HCT116 (cell line): ENCODE data around the gene SQSTM1. TPM values are rescaled to one million over a fixed set of nuclear protein-coding genes. Genes with fewer than 3 reads are reported as not detected.

Source experiments
- ATAC-seq: fragments of 200-7000 bp; cut with Tn5 transposase; 2 replicates; pipeline ENCODE4 v1.9.1; 2020; ENCODE audit warnings: mild to moderate bottlenecking, moderate library complexity
- BruUV-seq: library from RNA; stranded (reverse); fragments of 400-500 nt; replicated peaks from 2 replicates; lab custom pipeline; 2021; lab: Mats Ljungman, UMichigan
- CTCF ChIA-PET: fragments of 300-600 bp; sonication (Branson Sonifier 250); formaldehyde crosslinking; loops from one replicate; lab custom pipeline; 2021; ENCODE audit warnings: antibody characterized with exemption; lab: Charles Lee
- POLR2A ChIA-PET: fragments of 300-600, 350-600 bp; sonication (Branson Sonifier 250); formaldehyde crosslinking; loops from one replicate; lab custom pipeline; 2021; ENCODE audit warnings: antibody characterized with exemption; lab: Charles Lee
- RAD21 ChIA-PET, 2 experiments: fragments of 300-600 bp; sonication (Branson Sonifier 250); formaldehyde crosslinking; loops; one replicate each; lab custom pipeline; 2023; ENCODE audit warnings: low total read pairs in 2 of 2; ENCODE audit not compliant: uncharacterized antibody in 2 of 2, unreplicated experiment in 2 of 2, low non-redundant PET in 1 of 2; lab: Charles Lee
- DNase-seq: peaks from one replicate; pipeline ENCODE4 v3.0.0-alpha.2; 2010; ENCODE audit warnings: low read depth, low spot score
- H2AFZ ChIP-seq: fragments of 200-600 bp; shearing (Covaris generic), sonication (generic); 2 replicates; pipeline ENCODE4 v1.6.1; 2017; ENCODE audit warnings: low read depth, mixed run types, mixed read lengths, antibody characterized with exemption, low read length; ENCODE audit not compliant: poor library complexity, severe bottlenecking
- H3K27ac ChIP-seq: 2 replicates; pipeline ENCODE4 v1.5.1; 2012; ENCODE audit warnings: low read depth, low read length
- H3K27me3 ChIP-seq: fragments of 200-600 bp; sonication (generic); 2 replicates; pipeline ENCODE4 v1.6.1; 2016; ENCODE audit warnings: mixed run types, low read length, mixed read lengths; ENCODE audit not compliant: insufficient read depth
- H3K36me3 ChIP-seq, 2 experiments: fragments of 200-500 bp in 1 of 2; fragments of 200-600 bp in 1 of 2; sonication (Bioruptor generic) in 1 of 2; sonication (generic) in 1 of 2; 2 replicates each; pipeline versions ENCODE4 v1.5.1 to v1.6.1; 2014 to 2016; ENCODE audit warnings: low read length in 2 of 2, inconsistent platforms in 1 of 2, mixed read lengths in 1 of 2, mixed run types in 1 of 2; ENCODE audit not compliant: insufficient read depth in 2 of 2, control insufficient read depth in 1 of 2
- H3K4me1 ChIP-seq, 2 experiments: fragments of 200-600 bp in 1 of 2; sonication (generic) in 1 of 2; 2 replicates each; pipeline versions ENCODE4 v1.5.1 to v1.6.1; 2012 to 2017; ENCODE audit warnings: low read length in 2 of 2, inconsistent platforms in 1 of 2, mild to moderate bottlenecking in 1 of 2, mixed read lengths in 1 of 2, mixed run types in 1 of 2, moderate library complexity in 1 of 2; ENCODE audit not compliant: insufficient read depth in 2 of 2, control insufficient read depth in 1 of 2
- H3K4me2 ChIP-seq: fragments of 200-600 bp; sonication (generic); 2 replicates; pipeline ENCODE4 v1.6.1; 2017; ENCODE audit warnings: mixed run types, low read length, mixed read lengths
- H3K4me3 ChIP-seq, 2 experiments: fragments of 200-600 bp in 1 of 2; sonication (generic) in 1 of 2; replicated peaks in 1 of 2; 2 replicates each; pipeline ENCODE4 v1.5.1; 2011 to 2016; ENCODE audit warnings: low read length in 2 of 2, control low read depth in 1 of 2, low read depth in 1 of 2, mild to moderate bottlenecking in 1 of 2, mixed read lengths in 1 of 2, mixed run types in 1 of 2
- H3K79me2 ChIP-seq: fragments of 200-600 bp; sonication (generic); 2 replicates; pipeline ENCODE4 v1.6.1; 2017; ENCODE audit warnings: mild to moderate bottlenecking, mixed run types, low read length, moderate library complexity, mixed read lengths; ENCODE audit not compliant: insufficient read depth
- H3K9ac ChIP-seq: fragments of 200-600 bp; sonication (generic); 2 replicates; pipeline ENCODE4 v1.6.1; 2016; ENCODE audit warnings: low read length, mixed read lengths
- H3K9me2 ChIP-seq: fragments of 200-600 bp; sonication (generic), shearing (Covaris generic); 2 replicates; pipeline ENCODE4 v1.6.1; 2017; ENCODE audit warnings: mixed run types, mild to moderate bottlenecking, moderate library complexity; ENCODE audit not compliant: insufficient read depth
- H3K9me3 ChIP-seq, 2 experiments: fragments of 200-500 bp in 1 of 2; fragments of 200-600 bp in 1 of 2; sonication (Bioruptor generic) in 1 of 2; sonication (generic) in 1 of 2; 2 replicates each; pipeline ENCODE4 v1.6.1; 2014 to 2017; ENCODE audit warnings: low read length in 2 of 2, mixed read lengths in 2 of 2, inconsistent platforms in 1 of 2, low read depth in 1 of 2, mild to moderate bottlenecking in 1 of 2, mixed run types in 1 of 2, moderate library complexity in 1 of 2; ENCODE audit not compliant: control insufficient read depth in 1 of 2, insufficient read depth in 1 of 2
- H4K20me1 ChIP-seq: fragments of 200-600 bp; sonication (generic), shearing (Covaris generic); 2 replicates; pipeline ENCODE4 v1.6.1; 2017; ENCODE audit warnings: mixed run types, mild to moderate bottlenecking, moderate library complexity; ENCODE audit not compliant: insufficient read depth
- FOSL1 ChIP-seq: IDR thresholded peaks from 2 replicates; pipeline ENCODE4 v1.6.1; 2012; ENCODE audit warnings: low read depth
- JUND ChIP-seq: IDR thresholded peaks from 2 replicates; pipeline ENCODE4 v1.6.1; 2012
- POLR2A ChIP-seq: IDR thresholded peaks from 2 replicates; pipeline ENCODE4 v1.7.0; 2011; ENCODE audit warnings: borderline replicate concordance; ENCODE audit not compliant: insufficient read depth, insufficient read length; ENCODE audit errors: extremely low read depth
- RAD21 ChIP-seq: IDR thresholded peaks from 2 replicates; pipeline ENCODE4 v1.6.1; 2012; ENCODE audit warnings: low read depth, mild to moderate bottlenecking
- SP1 ChIP-seq: IDR thresholded peaks from 2 replicates; pipeline ENCODE4 v1.6.1; 2012; ENCODE audit warnings: low read depth
- SRF ChIP-seq: IDR thresholded peaks from 2 replicates; pipeline ENCODE4 v1.6.1; 2012; ENCODE audit warnings: low read depth
- TCF7L2 ChIP-seq: IDR thresholded peaks from 2 replicates; pipeline ENCODE4 v1.7.0; 2011; ENCODE audit warnings: borderline replicate concordance, inconsistent platforms; ENCODE audit not compliant: insufficient read depth, insufficient read length; ENCODE audit errors: extremely low read depth
- intact Hi-C: fragments of 100-400 bp; cut with micrococcal nuclease; formaldehyde crosslinking; loops from 2 replicates; pipeline ENCODE4 v1.10.0; 2022
- total RNA-seq: library from RNA; stranded (reverse); gene quantifications from one replicate; pipeline ENCODE4 v1.2.1, GENCODE V29; 2021; ENCODE audit not compliant: unreplicated experiment
- TF ChIP-seq, protein P1 (sequence below): IDR thresholded peaks from 2 replicates; pipeline ENCODE4 v1.6.1; 2012
- TF ChIP-seq, protein P2 (sequence below): IDR thresholded peaks from 2 replicates; pipeline ENCODE4 v1.6.1; 2011; ENCODE audit warnings: mild to moderate bottlenecking, low read length, moderate library complexity; ENCODE audit not compliant: insufficient replicate concordance; ENCODE audit errors: extremely low read depth
- TF ChIP-seq, protein P3 (sequence below), 3 experiments: fragments of 200-600 bp in 1 of 3; sonication (generic) in 1 of 3; IDR thresholded peaks in 2 of 3; conservative IDR thresholded peaks in 1 of 3; 2 replicates each; pipeline ENCODE4 v1.5.1; 2012 to 2017; ENCODE audit warnings: low read depth in 2 of 3, low read length in 2 of 3, antibody characterized with exemption in 1 of 3, borderline replicate concordance in 1 of 3, control low read depth in 1 of 3, mild to moderate bottlenecking in 1 of 3, mixed read lengths in 1 of 3, mixed run types in 1 of 3, moderate library complexity in 1 of 3; ENCODE audit not compliant: insufficient read depth in 1 of 3

The SQSTM1 gene
- total RNA-seq, 1 experiment from 2014 or later, result 299 TPM

DNA sequence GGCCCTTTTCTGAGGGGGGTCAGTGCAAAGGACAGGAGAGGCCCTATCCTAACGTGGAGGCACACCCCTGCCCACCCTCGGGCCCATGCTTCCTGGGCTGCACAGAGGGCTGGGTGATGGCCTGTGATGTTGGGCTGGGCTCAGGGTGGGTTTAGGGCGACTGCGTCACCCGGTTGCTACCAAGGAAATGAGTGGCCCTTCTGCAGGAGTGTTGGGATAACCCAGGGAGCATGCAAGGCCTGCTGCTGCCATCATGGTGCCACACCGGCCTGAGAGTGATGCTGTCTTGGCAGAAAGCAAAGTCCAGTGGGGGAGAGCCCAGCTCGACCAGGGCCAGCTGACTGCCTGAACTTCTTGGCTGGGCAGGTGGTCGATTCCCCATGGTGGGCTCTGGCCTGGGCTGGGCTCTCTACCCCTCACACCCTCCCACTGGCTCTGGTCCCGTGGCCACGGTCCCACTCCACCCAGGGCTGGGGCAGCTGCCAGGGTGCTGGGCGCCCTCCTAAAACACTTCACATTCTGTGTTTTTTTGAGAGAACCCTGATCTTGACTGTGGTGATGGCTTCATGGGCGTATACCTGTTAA lies 59.5 kb downstream of the SQSTM1 start:
- intact Hi-C loops, result no loop called here
- no peaks in the 10 kb centered on the region for H3K79me2 ChIP-seq
- H3K4me2 ChIP-seq, result no peak overlapping the region
- ATAC-seq, result no peak
- H3K4me1 ChIP-seq, result no peaks in the 10 kb centered on the region
- ChIA-PET CTCF (no interaction called here), POLR2A (no interaction called here), RAD21 (no interaction called here)
- no peak overlapping the region for H2AFZ ChIP-seq
- no peak overlapping the region for H3K27ac ChIP-seq
- no peaks in the 10 kb centered on the region for H3K27me3 ChIP-seq
- no peak overlapping the region for H3K4me3 ChIP-seq
- no peaks in the 10 kb centered on the region for H4K20me1 ChIP-seq
- H3K36me3 ChIP-seq, result peaks cover 34 to 37% of the 10 kb centered on the region in 2 experiments
- no peak for DNase-seq
- TF ChIP-seq, protein P1, sequence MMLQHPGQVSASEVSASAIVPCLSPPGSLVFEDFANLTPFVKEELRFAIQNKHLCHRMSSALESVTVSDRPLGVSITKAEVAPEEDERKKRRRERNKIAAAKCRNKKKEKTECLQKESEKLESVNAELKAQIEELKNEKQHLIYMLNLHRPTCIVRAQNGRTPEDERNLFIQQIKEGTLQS, result no peak
- TF ChIP-seq, protein P2, sequence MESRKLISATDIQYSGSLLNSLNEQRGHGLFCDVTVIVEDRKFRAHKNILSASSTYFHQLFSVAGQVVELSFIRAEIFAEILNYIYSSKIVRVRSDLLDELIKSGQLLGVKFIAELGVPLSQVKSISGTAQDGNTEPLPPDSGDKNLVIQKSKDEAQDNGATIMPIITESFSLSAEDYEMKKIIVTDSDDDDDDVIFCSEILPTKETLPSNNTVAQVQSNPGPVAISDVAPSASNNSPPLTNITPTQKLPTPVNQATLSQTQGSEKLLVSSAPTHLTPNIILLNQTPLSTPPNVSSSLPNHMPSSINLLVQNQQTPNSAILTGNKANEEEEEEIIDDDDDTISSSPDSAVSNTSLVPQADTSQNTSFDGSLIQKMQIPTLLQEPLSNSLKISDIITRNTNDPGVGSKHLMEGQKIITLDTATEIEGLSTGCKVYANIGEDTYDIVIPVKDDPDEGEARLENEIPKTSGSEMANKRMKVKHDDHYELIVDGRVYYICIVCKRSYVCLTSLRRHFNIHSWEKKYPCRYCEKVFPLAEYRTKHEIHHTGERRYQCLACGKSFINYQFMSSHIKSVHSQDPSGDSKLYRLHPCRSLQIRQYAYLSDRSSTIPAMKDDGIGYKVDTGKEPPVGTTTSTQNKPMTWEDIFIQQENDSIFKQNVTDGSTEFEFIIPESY, result no peak
- TF ChIP-seq, protein P3, sequence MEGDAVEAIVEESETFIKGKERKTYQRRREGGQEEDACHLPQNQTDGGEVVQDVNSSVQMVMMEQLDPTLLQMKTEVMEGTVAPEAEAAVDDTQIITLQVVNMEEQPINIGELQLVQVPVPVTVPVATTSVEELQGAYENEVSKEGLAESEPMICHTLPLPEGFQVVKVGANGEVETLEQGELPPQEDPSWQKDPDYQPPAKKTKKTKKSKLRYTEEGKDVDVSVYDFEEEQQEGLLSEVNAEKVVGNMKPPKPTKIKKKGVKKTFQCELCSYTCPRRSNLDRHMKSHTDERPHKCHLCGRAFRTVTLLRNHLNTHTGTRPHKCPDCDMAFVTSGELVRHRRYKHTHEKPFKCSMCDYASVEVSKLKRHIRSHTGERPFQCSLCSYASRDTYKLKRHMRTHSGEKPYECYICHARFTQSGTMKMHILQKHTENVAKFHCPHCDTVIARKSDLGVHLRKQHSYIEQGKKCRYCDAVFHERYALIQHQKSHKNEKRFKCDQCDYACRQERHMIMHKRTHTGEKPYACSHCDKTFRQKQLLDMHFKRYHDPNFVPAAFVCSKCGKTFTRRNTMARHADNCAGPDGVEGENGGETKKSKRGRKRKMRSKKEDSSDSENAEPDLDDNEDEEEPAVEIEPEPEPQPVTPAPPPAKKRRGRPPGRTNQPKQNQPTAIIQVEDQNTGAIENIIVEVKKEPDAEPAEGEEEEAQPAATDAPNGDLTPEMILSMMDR (IDR thresholded peaks at IDR 0.05 in 2 of 3, conservative IDR thresholded peaks at IDR 0.05 in 1 of 3; ENCODE audit: borderline replicate concordance in 1 of 3, insufficient read depth in 1 of 3, low read depth in 2 of 3, low read length in 2 of 3), result no peak
- no peak for TF ChIP-seq TCF7L2
- TF ChIP-seq JUND, result no peak
- TF ChIP-seq SP1, result no peak
- TF ChIP-seq FOSL1, result no peak
- no peak for TF ChIP-seq SRF
- no peak for TF ChIP-seq RAD21
- TF ChIP-seq POLR2A, result no peak
- H3K9me3 ChIP-seq, result peaks cover 18 to 19% of the 10 kb centered on the region in 2 experiments; a peak in 3 of 4 replicates
- BruUV-seq, result no TSS peak
- H3K9ac ChIP-seq, result no peak overlapping the region
- H3K9me2 ChIP-seq, result no peaks in the 10 kb centered on the region
